ENCODE results near the gene FOXN3.
"Not testable (repeated sequence)": the region's sequence is repeated elsewhere in the genome, so short reads cannot be mapped to it uniquely, and the experiment has no call there.

The FOXN3 gene

GRCh38 chr14:89128311-89129026, 288.6 kb downstream of the FOXN3 start:
- Histone ChIP-seq H3K27me3 (ENCODE audit: control insufficient read depth, insufficient read depth, low read length, poor library complexity, severe bottlenecking) (no peaks in the 10 kb centered on the region), H3K4me3 (ENCODE audit: insufficient read depth, low read depth, low read length) (no peak overlapping the region), H3K27ac (ENCODE audit: insufficient read depth, low read depth, low read length, poor library complexity, severe bottlenecking) (no peak overlapping the region), H3K9me3 (ENCODE audit: control insufficient read depth, low read length) (no peaks in the 10 kb centered on the region), H3K4me1 (ENCODE audit: control insufficient read depth, insufficient read depth, low read length) (no peaks in the 10 kb centered on the region), H3K36me3 (ENCODE audit: control insufficient read depth, insufficient read depth, low read length) (no peaks in the 10 kb centered on the region)
- WGBS, 2 experiments: 91 to 92% methylated on average over 10 of the region's 10 CpGs

GRCh38 chr14:89126461-89126860, 290.6 kb downstream of the FOXN3 start:
- H3K27me3 ChIP-seq (ENCODE audit: control insufficient read depth, insufficient read depth, low read length, poor library complexity, severe bottlenecking): no peaks in the 10 kb centered on the region
- WGBS, 2 experiments: 88 to 97% methylated on average over 4 of the region's 4 CpGs
- H3K4me1 ChIP-seq (ENCODE audit: control insufficient read depth, insufficient read depth, low read length): peaks cover 14% of the 10 kb centered on the region
- no peaks in the 10 kb centered on the region for H3K9me3 ChIP-seq (ENCODE audit: control insufficient read depth, low read length)
- no peak overlapping the region for H3K27ac ChIP-seq (ENCODE audit: insufficient read depth, low read depth, low read length, poor library complexity, severe bottlenecking)
- no peaks in the 10 kb centered on the region for H3K36me3 ChIP-seq (ENCODE audit: control insufficient read depth, insufficient read depth, low read length)
- no peak overlapping the region for H3K4me3 ChIP-seq (ENCODE audit: insufficient read depth, low read depth, low read length)

- H3K4me3 ChIP-seq (ENCODE audit: insufficient read depth, low read depth, low read length): no peak overlapping the region
- no peaks in the 10 kb centered on the region for H3K9me3 ChIP-seq (ENCODE audit: control insufficient read depth, low read length)
- H3K27ac ChIP-seq (ENCODE audit: insufficient read depth, low read depth, low read length, poor library complexity, severe bottlenecking): no peak overlapping the region
- H3K4me1 ChIP-seq (ENCODE audit: control insufficient read depth, insufficient read depth, low read length): peaks cover 18% of the 10 kb centered on the region
- H3K27me3 ChIP-seq (ENCODE audit: control insufficient read depth, insufficient read depth, low read length, poor library complexity, severe bottlenecking): no peaks in the 10 kb centered on the region
- H3K36me3 ChIP-seq (ENCODE audit: control insufficient read depth, insufficient read depth, low read length): no peaks in the 10 kb centered on the region
- WGBS, 2 experiments: 87 to 97% methylated on average over 3 to 4 of the region's 4 CpGs
Observed at GRCh38 chr14:89125216-89125615, 291.8 kb downstream of the FOXN3 start.

- Histone ChIP-seq H3K4me1 (ENCODE audit: control insufficient read depth, insufficient read depth, low read length) (peaks cover 18% of the 10 kb centered on the region), H3K36me3 (ENCODE audit: control insufficient read depth, insufficient read depth, low read length) (no peaks in the 10 kb centered on the region), H3K27me3 (ENCODE audit: control insufficient read depth, insufficient read depth, low read length, poor library complexity, severe bottlenecking) (no peaks in the 10 kb centered on the region), H3K27ac (ENCODE audit: insufficient read depth, low read depth, low read length, poor library complexity, severe bottlenecking) (no peak overlapping the region), H3K4me3 (ENCODE audit: insufficient read depth, low read depth, low read length) (no peak overlapping the region), H3K9me3 (ENCODE audit: control insufficient read depth, low read length) (no peaks in the 10 kb centered on the region)
- WGBS, 2 experiments: 85 to 89% methylated on average over 1 of the region's 1 CpG
Observed at GRCh38 chr14:89123851-89124250, 293.2 kb downstream of the FOXN3 start.

GRCh38 chr14:89123215-89123614, 293.8 kb downstream of the FOXN3 start:
- H3K4me1 ChIP-seq (ENCODE audit: control insufficient read depth, insufficient read depth, low read length): peaks cover 18% of the 10 kb centered on the region
- whole genome bisulfite sequencing, 2 experiments: 94 to 96% methylated on average over 10 of the region's 10 CpGs
- no peaks in the 10 kb centered on the region for H3K36me3 ChIP-seq (ENCODE audit: control insufficient read depth, insufficient read depth, low read length)
- H3K27ac ChIP-seq (ENCODE audit: insufficient read depth, low read depth, low read length, poor library complexity, severe bottlenecking): no peak overlapping the region
- no peaks in the 10 kb centered on the region for H3K9me3 ChIP-seq (ENCODE audit: control insufficient read depth, low read length)
- H3K27me3 ChIP-seq (ENCODE audit: control insufficient read depth, insufficient read depth, low read length, poor library complexity, severe bottlenecking): no peaks in the 10 kb centered on the region
- no peak overlapping the region for H3K4me3 ChIP-seq (ENCODE audit: insufficient read depth, low read depth, low read length)

GRCh38 chr14:89121968-89122620, 294.9 kb downstream of the FOXN3 start:
- peak overlapping the region; percentile 97 for H3K27ac ChIP-seq (ENCODE audit: insufficient read depth, low read depth, low read length, poor library complexity, severe bottlenecking)
- no peaks in the 10 kb centered on the region for H3K27me3 ChIP-seq (ENCODE audit: control insufficient read depth, insufficient read depth, low read length, poor library complexity, severe bottlenecking)
- no peaks in the 10 kb centered on the region for H3K9me3 ChIP-seq (ENCODE audit: control insufficient read depth, low read length)
- H3K36me3 ChIP-seq (ENCODE audit: control insufficient read depth, insufficient read depth, low read length): no peaks in the 10 kb centered on the region
- H3K4me3 ChIP-seq (ENCODE audit: insufficient read depth, low read depth, low read length): no peak overlapping the region
- WGBS, 2 experiments: 14 to 18% methylated on average over 4 of the region's 4 CpGs
- peaks cover 18% of the 10 kb centered on the region for H3K4me1 ChIP-seq (ENCODE audit: control insufficient read depth, insufficient read depth, low read length)

- no peaks in the 10 kb centered on the region for H3K36me3 ChIP-seq (ENCODE audit: control insufficient read depth, insufficient read depth, low read length)
- WGBS, 2 experiments: 55 to 64% methylated on average over 5 of the region's 5 CpGs
- no peak overlapping the region for H3K4me3 ChIP-seq (ENCODE audit: insufficient read depth, low read depth, low read length)
- H3K9me3 ChIP-seq (ENCODE audit: control insufficient read depth, low read length): no peaks in the 10 kb centered on the region
- H3K4me1 ChIP-seq (ENCODE audit: control insufficient read depth, insufficient read depth, low read length): peaks cover 13% of the 10 kb centered on the region
- H3K27ac ChIP-seq (ENCODE audit: insufficient read depth, low read depth, low read length, poor library complexity, severe bottlenecking): no peak overlapping the region
- H3K27me3 ChIP-seq (ENCODE audit: control insufficient read depth, insufficient read depth, low read length, poor library complexity, severe bottlenecking): no peaks in the 10 kb centered on the region
Observed at GRCh38 chr14:89117012-89117411, 300.0 kb downstream of the FOXN3 start.

GRCh38 chr14:89114109-89114508, 302.9 kb downstream of the FOXN3 start:
- Histone ChIP-seq H3K4me3 (ENCODE audit: insufficient read depth, low read depth, low read length) (no peak overlapping the region), H3K4me1 (ENCODE audit: control insufficient read depth, insufficient read depth, low read length) (peaks cover 4% of the 10 kb centered on the region), H3K9me3 (ENCODE audit: control insufficient read depth, low read length) (no peaks in the 10 kb centered on the region), H3K36me3 (ENCODE audit: control insufficient read depth, insufficient read depth, low read length) (no peaks in the 10 kb centered on the region), H3K27me3 (ENCODE audit: control insufficient read depth, insufficient read depth, low read length, poor library complexity, severe bottlenecking) (no peaks in the 10 kb centered on the region), H3K27ac (ENCODE audit: insufficient read depth, low read depth, low read length, poor library complexity, severe bottlenecking) (no peak overlapping the region)

GRCh38 chr14:89112720-89113119, 304.3 kb downstream of the FOXN3 start:
- Histone ChIP-seq H3K4me1 (ENCODE audit: control insufficient read depth, insufficient read depth, low read length) (peaks cover 4% of the 10 kb centered on the region), H3K27me3 (ENCODE audit: control insufficient read depth, insufficient read depth, low read length, poor library complexity, severe bottlenecking) (no peaks in the 10 kb centered on the region), H3K27ac (ENCODE audit: insufficient read depth, low read depth, low read length, poor library complexity, severe bottlenecking) (no peak overlapping the region), H3K36me3 (ENCODE audit: control insufficient read depth, insufficient read depth, low read length) (no peaks in the 10 kb centered on the region), H3K4me3 (ENCODE audit: insufficient read depth, low read depth, low read length) (no peak overlapping the region), H3K9me3 (ENCODE audit: control insufficient read depth, low read length) (no peaks in the 10 kb centered on the region)
- 93 to 97% methylated on average over 18 of the region's 18 CpGs for WGBS, 2 experiments

- H3K36me3 ChIP-seq (ENCODE audit: control insufficient read depth, insufficient read depth, low read length); H3K27me3 ChIP-seq (ENCODE audit: control insufficient read depth, insufficient read depth, low read length, poor library complexity, severe bottlenecking); H3K9me3 ChIP-seq (ENCODE audit: control insufficient read depth, low read length); H3K4me3 ChIP-seq (ENCODE audit: insufficient read depth, low read depth, low read length); H3K27ac ChIP-seq (ENCODE audit: insufficient read depth, low read depth, low read length, poor library complexity, severe bottlenecking); H3K4me1 ChIP-seq (ENCODE audit: control insufficient read depth, insufficient read depth, low read length): not testable (repeated sequence)
- 91 to 92% methylated on average over 25 of the region's 25 CpGs for WGBS, 2 experiments
Observed at GRCh38 chr14:89111766-89112543, 305.1 kb downstream of the FOXN3 start.

Data from ectodermal cell (in vitro differentiated cells).